GM12878 (cell line): ENCODE data around the gene UNC119. TPM values are rescaled to one million over a fixed set of nuclear protein-coding genes. Genes with fewer than 3 reads are reported as not detected.
A peak's percentile ranks its signal among the peaks of the same experiment; 100 is the strongest.

Experiments used
- ATAC-seq: fragments of 200-7000 bp; cut with Tn5 transposase; 3 replicates; pipeline ENCODE4 v1.9.1; 2020; ENCODE audit warnings: mild to moderate bottlenecking, moderate library complexity
- BruUV-seq: library from RNA; stranded (reverse); fragments of 400-500 nt; replicated peaks from 2 replicates; lab custom pipeline; 2021; lab: Mats Ljungman, UMichigan
- CTCF ChIA-PET: fragments of 300-600 bp; sonication (Branson Sonifier 250); formaldehyde crosslinking; extraction: SDS; loops from one replicate; lab custom pipeline; 2021; ENCODE audit warnings: inconsistent platforms; lab: Yijun Ruan, JAX
- POLR2A ChIA-PET: fragments of 350-600 bp; formaldehyde crosslinking; extraction: SDS; loops from one replicate; lab custom pipeline; 2021; ENCODE audit warnings: inconsistent platforms; lab: Charles Lee
- RAD21 ChIA-PET: fragments of 300-600 bp; sonication (Branson Sonifier 250); formaldehyde crosslinking; loops from one replicate; lab custom pipeline; 2023; ENCODE audit warnings: antibody characterized with exemption; ENCODE audit not compliant: unreplicated experiment; lab: Charles Lee
- SMC1A ChIA-PET: fragments of 300-600 bp; sonication (Branson Sonifier 250); formaldehyde crosslinking; loops from one replicate; lab custom pipeline; 2023; ENCODE audit not compliant: unreplicated experiment, uncharacterized antibody; lab: Charles Lee
- DNase-seq: peaks from one replicate; pipeline ENCODE4 v3.0.0-alpha.2; 2011; ENCODE audit warnings: low read depth, low spot score
- FAIRE-seq: peaks from 3 replicates; lab custom pipeline; 2011; peaks lifted over from hg19 to GRCh38; lab: Jason Lieb, UNC
- H2AFZ ChIP-seq: 2 replicates; pipeline ENCODE4 v1.6.0; 2011; ENCODE audit warnings: low read depth, low read length, control low read depth; ENCODE audit not compliant: control insufficient read depth
- H3K27ac ChIP-seq: 2 replicates; pipeline ENCODE4 v1.5.1; 2011; ENCODE audit warnings: control low read depth; ENCODE audit not compliant: control insufficient read depth, insufficient read depth
- H3K27me3 ChIP-seq, 2 experiments: replicated peaks in 1 of 2; 2 replicates each; pipeline versions ENCODE4 v1.6.0 to v1.6.1; 2011; ENCODE audit warnings: low read length in 1 of 2; ENCODE audit not compliant: control insufficient read depth in 2 of 2, insufficient read depth in 2 of 2
- H3K36me3 ChIP-seq, 2 experiments: 2 replicates each; pipeline ENCODE4 v1.5.1; 2011; ENCODE audit warnings: low read length in 1 of 2; ENCODE audit not compliant: control insufficient read depth in 2 of 2, insufficient read depth in 2 of 2
- H3K4me1 ChIP-seq: 2 replicates; pipeline ENCODE4 v1.6.1; 2011; ENCODE audit warnings: mild to moderate bottlenecking, low read length, moderate library complexity, mixed read lengths; ENCODE audit not compliant: control insufficient read depth, insufficient read depth
- H3K4me2 ChIP-seq: 2 replicates; pipeline ENCODE4 v1.6.0; 2011; ENCODE audit warnings: control low read depth; ENCODE audit not compliant: control insufficient read depth, insufficient read depth
- H3K4me3 ChIP-seq: fragments of 200-600 bp; sonication (generic); 2 replicates; pipeline ENCODE4 v1.5.1; 2016
- H3K79me2 ChIP-seq: 2 replicates; pipeline ENCODE4 v1.6.0; 2011; ENCODE audit warnings: low read length; ENCODE audit not compliant: control insufficient read depth, insufficient read depth
- H3K9ac ChIP-seq: 2 replicates; pipeline ENCODE4 v1.8.0; 2011; ENCODE audit warnings: low read length, control low read depth, mixed read lengths; ENCODE audit not compliant: control insufficient read depth, insufficient read depth
- H3K9me3 ChIP-seq: replicated peaks from 3 replicates; pipeline ENCODE4 v1.5.1; 2011; ENCODE audit warnings: mild to moderate bottlenecking, low read length; ENCODE audit not compliant: control insufficient read depth, insufficient read depth
- H4K20me1 ChIP-seq: 2 replicates; pipeline ENCODE4 v1.6.0; 2011; ENCODE audit not compliant: control insufficient read depth, insufficient read depth
- CBX5 ChIP-seq: sonication (generic); IDR thresholded peaks from 2 replicates; pipeline ENCODE4 v1.6.1; 2016; ENCODE audit warnings: low read depth, moderate library complexity, mild to moderate bottlenecking, inconsistent platforms
- CREM ChIP-seq: IDR thresholded peaks from 2 replicates; pipeline ENCODE4 v1.6.1; 2014; ENCODE audit warnings: antibody characterized with exemption, low read depth
- CUX1 ChIP-seq: IDR thresholded peaks from 2 replicates; pipeline ENCODE4 v1.6.1; 2012; ENCODE audit warnings: improper control_type of control experiment, low read depth, low read length; ENCODE audit not compliant: insufficient replicate concordance
- PRDM15 ChIP-seq: fragments of 450-650 bp; formaldehyde crosslinking; IDR thresholded peaks from 2 replicates; pipeline ENCODE4 v1.4.0; 2020; ENCODE audit warnings: mild to moderate bottlenecking, moderate library complexity
- RB1 ChIP-seq: fragments of 450-650 bp; formaldehyde crosslinking; IDR thresholded peaks from 2 replicates; pipeline ENCODE4 v1.6.1; 2017; ENCODE audit warnings: mild to moderate bottlenecking, borderline replicate concordance
- SMARCA5 ChIP-seq: fragments of 450-650 bp; IDR thresholded peaks from 2 replicates; pipeline ENCODE4 v1.6.1; 2017; ENCODE audit warnings: mild to moderate bottlenecking
- WGBS: methylation state at CpG from one replicate; pipeline ENCODE4 v1.1.6; 2016; ENCODE audit warnings: low lambda C conversion rate; ENCODE audit not compliant: insufficient replicate concordance, insufficient coverage; ENCODE audit errors: missing lambda C conversion rate; 5-methylcytosine and 5-hydroxymethylcytosine counted together
- in situ Hi-C: fragments of 300-500 bp; cut with MboI; formaldehyde crosslinking; loops from 9 replicates; pipeline ENCODE4 v1.14.3; 2018; ENCODE audit warnings: mixed read lengths
- intact Hi-C: fragments of 100-400 bp; cut with micrococcal nuclease; formaldehyde crosslinking; loops from one replicate; pipeline ENCODE4 v1.14.2; 2022; ENCODE audit not compliant: unreplicated experiment
- polyA plus RNA-seq, 11 experiments: library from polyadenylated mRNA; depleted of rRNA in 4 of 11; unstranded in 6 of 11; stranded (reverse) in 5 of 11; fragments of >200 nt; fragmentation: Nextera tagmentation in 4 of 11; fragmentation: Illumina TruSeq in 1 of 11; extraction: Ambion mirVana in 4 of 11; extraction: Trizol in 1 of 11; gene quantifications; 1 replicate in 1 of 11; 2 replicates in 10 of 11; pipeline versions ENCODE4 v1.2.1 to v1.2.3, GENCODE V29; 2011 to 2016; ENCODE audit warnings: inconsistent platforms in 2 of 11, missing spikeins in 2 of 11, low read depth in 1 of 11
- total RNA-seq, 4 experiments: library from RNA; depleted of rRNA in 3 of 4; stranded (reverse); fragments of >200 nt in 3 of 4; fragmentation: Illumina TruSeq in 1 of 4; extraction: Trizol in 1 of 4; gene quantifications; 2 replicates each; pipeline versions ENCODE4 v1.2.1 to v1.2.3, GENCODE V29; 2013 to 2021
- TF ChIP-seq, protein P1 (sequence below): fragments of 450-650 bp; conservative IDR thresholded peaks from 2 replicates; pipeline ENCODE4 v1.6.1; 2017; ENCODE audit warnings: mild to moderate bottlenecking, moderate library complexity

The UNC119 gene
- total and polyA plus RNA-seq, 10 of the 15 experiments (the other 5 are each of a cell fraction or from before 2014, with no cell fraction given), result 2.7 to 436 (median 57.8) TPM

DNA sequence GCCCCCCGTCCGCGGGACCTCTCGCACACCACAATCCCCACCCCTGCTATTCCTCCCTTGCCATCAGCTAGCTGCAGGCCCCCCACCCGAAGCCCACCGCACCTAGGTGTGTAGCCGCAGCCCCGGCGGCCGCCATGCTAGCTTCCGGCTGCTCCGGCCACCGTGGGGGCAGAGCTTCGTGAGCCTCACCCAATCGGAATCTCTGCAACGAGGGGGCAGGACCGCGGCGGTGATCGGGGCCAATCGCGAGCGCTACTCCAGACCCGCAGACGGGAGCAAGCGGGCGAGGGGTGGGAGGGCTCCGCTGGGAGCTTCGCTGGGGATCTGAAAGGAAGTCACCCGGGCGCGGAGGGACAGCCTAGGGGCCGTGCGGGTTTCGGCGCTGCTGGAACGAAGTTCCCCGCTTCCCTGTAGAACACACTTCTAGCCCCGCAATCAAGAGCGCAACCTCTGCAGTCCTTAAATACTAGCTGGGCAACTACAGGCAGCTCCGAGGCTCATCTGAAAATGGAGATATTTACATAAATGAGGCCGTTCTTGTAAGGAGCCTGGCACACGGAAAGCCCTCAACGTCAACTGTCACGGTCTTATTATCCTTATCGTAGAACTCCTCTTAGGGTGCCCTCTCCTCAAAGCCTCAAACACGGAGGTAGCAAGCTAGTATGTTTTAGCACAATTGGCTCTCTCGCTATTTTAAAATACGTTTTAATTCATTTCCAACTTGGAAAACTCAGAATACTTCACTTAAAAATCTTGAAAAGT is 19.1 kb upstream of the UNC119 start, which contains the start of gene PIGS (continued):
- TF ChIP-seq CUX1, result no peak

DNA sequence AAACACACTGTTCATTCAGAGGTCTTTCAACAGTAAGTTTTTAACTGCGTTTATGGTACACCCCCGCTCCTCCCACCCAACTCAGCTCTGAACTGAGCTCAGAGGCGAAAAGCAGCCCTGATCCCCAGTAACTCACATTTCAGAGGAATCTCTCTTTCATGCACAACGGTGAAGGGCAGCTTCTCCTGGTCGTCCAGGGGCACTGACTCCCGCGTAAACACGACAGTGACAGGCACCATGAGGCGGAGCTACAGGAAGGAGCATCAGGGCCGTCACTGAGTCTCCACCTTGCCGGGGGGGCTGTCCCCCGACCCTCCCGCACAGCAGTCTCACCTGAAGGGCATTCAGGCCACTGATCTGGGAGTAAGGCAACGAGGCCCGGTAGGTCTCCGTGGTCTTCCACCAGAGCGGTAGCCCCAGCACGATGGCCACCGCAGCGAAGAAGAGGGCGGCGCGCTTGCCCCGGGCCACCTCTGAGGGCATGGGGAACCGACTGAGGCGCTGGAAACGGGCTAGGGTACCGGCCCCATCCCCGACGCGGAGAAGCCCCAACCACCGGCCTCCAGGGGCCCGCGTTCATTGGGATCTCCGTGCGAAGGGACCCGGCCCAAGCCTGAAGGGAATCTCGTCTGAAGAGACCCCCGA is 18.4 kb upstream of the UNC119 start:
- H3K27ac ChIP-seq, result peak overlapping the region; percentile 84
- peak overlapping the region; percentile 90 for H3K9ac ChIP-seq
- POLR2A ChIA-PET, result interaction anchor here (0.7 to 9.9 kb wide), 16 partner anchors 9 to 235 kb away, joined by 3 to 148 read pairs (median 4); partner anchors contain the start of genes BLTP2, IFT20, RPL23A and SPAG5
- no peaks in the 10 kb centered on the region for H3K9me3 ChIP-seq
- RAD21 ChIA-PET, result interaction anchor here (0.9 to 7.1 kb wide), 9 partner anchors 19 to 156 kb away, joined by 3 to 102 read pairs (median 6); partner anchors contain the start of genes BLTP2, PROCA1, SPAG5 and UNC119
- H3K79me2 ChIP-seq, result peaks cover 70% of the 10 kb centered on the region
- H3K36me3 ChIP-seq, result peaks cover 0 to 16% of the 10 kb centered on the region in 2 experiments; a peak in 1 of 4 replicates
- H2AFZ ChIP-seq, result peak overlapping the region; percentile 79
- SMC1A ChIA-PET, result interaction anchor here (0.6 to 8.3 kb wide), 9 partner anchors 10 to 73 kb away, joined by 3 to 89 read pairs (median 5); no protein-coding TSS in a partner anchor
- peaks cover 23% of the 10 kb centered on the region for H3K4me1 ChIP-seq
- H3K4me2 ChIP-seq, result peak overlapping the region; percentile 81
- ATAC-seq (peak; percentile 62), FAIRE-seq (peak; percentile 81), DNase-seq (no peak)
- intact Hi-C loops, result loop anchor here (5.0 kb wide), 1 partner anchor 51 kb away; no protein-coding TSS in a partner anchor
- in situ Hi-C loops, result loop anchor here (25.0 kb wide), 1 partner anchor 1084 kb away; no protein-coding TSS in a partner anchor
- no peaks in the 10 kb centered on the region for H3K27me3 ChIP-seq
- CTCF ChIA-PET, result interaction anchor here (1.2 to 6.6 kb wide), 7 partner anchors 22 to 87 kb away, joined by 4 to 83 read pairs (median 7); partner anchors contain the start of gene RSKR
- H3K4me3 ChIP-seq, result peak overlapping the region; percentile 90
- no TSS peak for BruUV-seq
- 2% methylated on average over 39 of the region's 39 CpGs for WGBS
- H4K20me1 ChIP-seq, result no peaks in the 10 kb centered on the region
- TF ChIP-seq PRDM15 (CRISPR knock-in tag), result no peak
- TF ChIP-seq CREM, result 0 out of 2 replicates have a peak, but pooled peaks have one; percentile 4
- TF ChIP-seq SMARCA5, result no peak
- TF ChIP-seq RB1, result 0 out of 2 replicates have a peak, but pooled peaks have one; percentile 9
- TF ChIP-seq, protein P1, sequence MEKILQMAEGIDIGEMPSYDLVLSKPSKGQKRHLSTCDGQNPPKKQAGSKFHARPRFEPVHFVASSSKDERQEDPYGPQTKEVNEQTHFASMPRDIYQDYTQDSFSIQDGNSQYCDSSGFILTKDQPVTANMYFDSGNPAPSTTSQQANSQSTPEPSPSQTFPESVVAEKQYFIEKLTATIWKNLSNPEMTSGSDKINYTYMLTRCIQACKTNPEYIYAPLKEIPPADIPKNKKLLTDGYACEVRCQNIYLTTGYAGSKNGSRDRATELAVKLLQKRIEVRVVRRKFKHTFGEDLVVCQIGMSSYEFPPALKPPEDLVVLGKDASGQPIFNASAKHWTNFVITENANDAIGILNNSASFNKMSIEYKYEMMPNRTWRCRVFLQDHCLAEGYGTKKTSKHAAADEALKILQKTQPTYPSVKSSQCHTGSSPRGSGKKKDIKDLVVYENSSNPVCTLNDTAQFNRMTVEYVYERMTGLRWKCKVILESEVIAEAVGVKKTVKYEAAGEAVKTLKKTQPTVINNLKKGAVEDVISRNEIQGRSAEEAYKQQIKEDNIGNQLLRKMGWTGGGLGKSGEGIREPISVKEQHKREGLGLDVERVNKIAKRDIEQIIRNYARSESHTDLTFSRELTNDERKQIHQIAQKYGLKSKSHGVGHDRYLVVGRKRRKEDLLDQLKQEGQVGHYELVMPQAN, result peak; percentile 63; the same call in 1 of the 2 replicates
- TF ChIP-seq CBX5, result no peak
